Stimulated activated CD8-positive, alpha-beta memory T cell treated with anti-CD3 and anti-CD28 coated beads, Interleukin-7, amount 100 ng/mL, for 1 hour (primary cell): ENCODE data around the gene RXRA.

Experiments used
- DNase-seq, 2 donors: peaks; one replicate each; pipeline ENCODE4 v3.0.0-alpha.2; 2020; ENCODE audit warnings: low read depth in 2 of 2

RXRA gene

GRCh38 chr9:134433909-134434882, 107.9 kb downstream of the RXRA start:
- no peak for DNase-seq

- DNase-seq = no peak
Observed at GRCh38 chr9:134434894-134435506, 108.7 kb downstream of the RXRA start.

DNA sequence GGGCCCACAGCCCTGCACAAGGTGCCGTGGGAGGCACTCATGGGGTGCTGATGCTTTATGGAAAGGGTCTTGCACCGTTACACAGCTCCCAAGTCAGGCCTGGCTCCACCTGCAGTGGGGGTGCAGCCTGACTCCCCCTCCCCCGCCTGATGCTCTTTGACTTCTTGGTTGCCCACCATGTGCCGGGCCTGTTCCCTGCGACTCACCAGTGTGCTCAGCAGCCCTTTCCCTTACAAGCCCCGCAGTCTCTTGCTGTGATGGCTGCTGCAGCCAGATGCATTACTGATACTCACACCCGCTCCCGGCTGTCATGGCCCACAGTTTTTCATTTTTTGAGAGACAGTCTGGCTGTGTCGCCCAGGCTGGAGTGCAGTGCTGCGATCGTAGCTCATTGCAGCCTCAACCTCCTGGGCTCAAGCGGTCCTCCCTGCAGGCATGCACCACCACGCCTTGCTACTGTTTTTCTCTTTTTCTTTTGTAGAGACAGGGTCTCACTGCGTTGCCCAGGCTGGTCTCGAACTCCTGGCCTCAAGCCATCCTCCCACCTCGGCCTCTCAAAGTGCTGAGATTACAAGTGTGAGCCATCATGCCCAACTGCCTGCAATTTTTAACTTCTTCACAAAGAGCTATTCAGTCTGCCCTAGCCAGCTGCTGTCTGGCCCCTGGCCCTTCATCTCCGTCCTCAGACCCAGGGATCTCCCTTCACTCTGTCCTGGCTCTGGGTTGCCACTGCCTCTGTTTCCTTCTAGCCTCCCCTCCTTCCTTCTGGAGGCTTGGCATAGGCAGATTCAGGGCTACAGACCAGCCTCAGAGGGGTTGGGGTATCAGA, 109.5 kb downstream of the RXRA start:
- no peak for DNase-seq

GRCh38 chr9:134436379-134436762, 110.1 kb downstream of the RXRA start:
- no peak for DNase-seq

DNA sequence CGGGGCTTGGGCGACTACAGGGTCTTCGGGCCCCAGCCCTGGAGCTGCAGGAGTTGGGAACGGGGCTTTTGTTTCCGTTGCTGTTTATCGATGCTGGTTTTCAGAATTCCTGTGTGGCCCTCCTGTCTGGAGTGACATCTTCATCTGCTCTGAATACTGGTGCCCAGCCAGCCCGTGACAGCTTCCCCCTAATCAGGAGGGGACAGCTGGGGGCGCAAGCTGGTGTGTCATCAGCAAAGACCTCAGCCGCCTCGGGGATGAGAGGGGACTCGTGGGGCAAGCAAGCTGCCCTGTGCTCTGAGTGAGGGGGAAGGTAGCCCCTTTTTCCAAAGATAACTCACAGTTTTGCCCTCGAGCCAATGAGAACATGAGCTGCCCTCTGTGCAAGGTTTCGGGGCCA, 110.7 kb downstream of the RXRA start:
- no peak for DNase-seq

DNA sequence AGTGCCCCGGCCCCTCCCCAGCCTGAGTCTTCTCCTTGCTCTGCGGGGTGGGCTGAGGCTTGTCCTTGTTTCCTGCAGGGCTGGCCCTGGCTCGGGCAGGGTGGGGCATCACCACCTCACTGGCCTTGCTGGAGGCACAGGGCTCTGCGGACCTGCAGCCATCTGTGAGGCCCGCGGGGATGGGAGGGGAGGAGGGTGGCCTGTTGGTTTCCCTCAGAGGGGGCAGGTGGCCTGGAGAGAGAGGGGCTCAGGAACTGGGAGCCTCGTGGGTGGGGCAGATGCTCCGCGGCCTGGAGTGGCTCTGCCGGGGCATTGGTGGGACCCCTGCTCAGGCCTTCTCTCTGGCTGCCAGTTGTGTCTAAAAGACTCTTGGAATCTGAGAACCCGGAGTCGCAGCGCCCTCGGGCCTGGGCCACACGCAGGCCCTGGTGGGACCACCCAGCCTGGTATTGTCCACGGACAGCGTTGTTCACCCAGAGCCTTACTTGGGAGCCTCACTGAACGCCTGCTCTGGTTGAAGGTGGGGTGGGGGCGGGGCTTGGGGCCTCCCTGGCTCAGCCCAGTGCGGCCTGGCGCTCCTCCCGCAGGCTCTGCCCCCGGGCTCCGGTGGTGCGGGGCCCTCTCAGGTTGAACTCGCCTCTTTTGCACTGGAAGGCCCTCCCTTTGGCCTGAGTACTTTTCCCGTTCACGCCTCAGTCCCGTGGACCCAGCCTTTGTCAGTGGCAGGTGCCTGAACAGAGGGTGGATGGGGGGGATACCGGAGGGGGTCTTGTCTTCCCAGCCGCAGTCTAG, 111.3 kb downstream of the RXRA start:
- DNase-seq = no peak

DNA sequence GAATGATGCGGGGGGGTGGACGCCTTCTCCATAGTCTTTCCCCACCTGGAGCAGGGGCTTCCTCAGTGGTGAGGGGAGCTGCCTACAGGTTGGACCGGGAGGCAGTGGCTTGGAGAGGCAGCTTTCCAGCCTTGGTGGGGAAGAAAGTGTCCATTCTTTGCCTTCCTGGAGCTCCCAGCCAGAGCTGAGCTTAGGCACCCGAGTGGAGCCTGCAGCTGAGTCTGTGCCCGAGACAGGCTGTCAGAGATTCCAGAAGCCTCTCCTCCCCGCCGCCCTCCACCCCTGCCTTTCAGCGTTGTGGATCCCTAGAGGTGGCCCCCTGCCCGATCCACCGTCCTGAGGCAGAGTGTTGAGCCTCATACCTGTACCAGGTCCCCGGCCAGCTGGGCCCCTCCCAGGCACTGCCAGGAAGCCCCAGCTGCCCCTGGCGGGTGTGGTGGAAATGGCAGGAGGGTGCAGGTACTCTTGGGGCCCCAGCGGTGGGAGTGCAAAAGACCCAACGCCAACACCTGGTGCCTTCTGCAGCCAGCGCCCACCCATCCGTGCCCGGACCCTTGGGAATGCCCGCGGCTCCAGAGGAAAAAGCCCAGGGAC, 112.0 kb downstream of the RXRA start:
- no peak for DNase-seq

DNA sequence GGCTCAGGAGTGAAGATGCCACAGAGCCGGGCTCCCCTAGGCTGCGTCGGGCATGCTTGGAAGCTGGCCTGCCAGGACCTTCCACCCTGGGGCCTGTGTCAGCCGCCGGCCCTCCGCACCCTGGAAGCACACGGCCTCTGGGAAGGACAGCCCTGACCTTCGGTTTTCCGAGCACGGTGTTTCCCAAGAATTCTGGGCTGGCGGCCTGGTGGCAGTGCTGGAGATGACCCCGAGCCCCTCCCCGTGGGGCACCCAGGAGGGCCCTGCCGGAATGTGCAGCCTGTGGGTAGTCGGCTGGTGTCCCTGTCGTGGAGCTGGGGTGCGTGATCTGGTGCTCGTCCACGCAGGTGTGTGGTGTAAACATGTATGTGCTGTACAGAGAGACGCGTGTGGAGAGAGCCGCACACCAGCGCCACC, 113.1 kb downstream of the RXRA start:
- DNase-seq = no peak

DNA sequence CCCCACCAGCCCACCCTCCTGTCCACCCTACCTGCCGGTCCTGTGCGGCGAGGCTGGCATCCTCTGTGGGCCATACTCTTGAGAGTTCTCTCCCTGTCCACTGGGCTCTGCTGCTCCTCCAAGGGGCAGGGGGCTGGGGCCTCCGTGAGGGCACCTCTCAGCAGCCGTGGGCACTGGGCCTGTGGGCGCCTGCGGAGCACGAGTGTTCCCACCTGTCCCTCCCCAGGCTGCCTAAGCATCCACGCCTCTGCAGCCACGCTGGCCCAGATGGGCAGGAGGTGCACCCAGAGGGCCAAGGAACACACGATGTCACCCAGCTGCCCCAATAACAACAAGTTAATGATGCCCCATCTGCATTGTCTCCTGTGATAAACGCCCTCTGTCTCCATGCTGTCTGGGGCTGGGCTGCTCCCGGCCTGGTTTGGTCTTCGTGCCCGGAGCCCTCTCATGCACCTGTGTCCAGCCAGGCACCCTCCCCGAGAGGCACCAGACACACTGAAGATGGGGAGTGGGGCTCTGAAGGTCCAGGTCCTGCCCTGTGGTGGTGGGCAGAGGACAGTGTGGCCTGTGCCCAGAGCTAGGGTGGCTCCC, 114.5 kb downstream of the RXRA start:
- no peak for DNase-seq

DNA sequence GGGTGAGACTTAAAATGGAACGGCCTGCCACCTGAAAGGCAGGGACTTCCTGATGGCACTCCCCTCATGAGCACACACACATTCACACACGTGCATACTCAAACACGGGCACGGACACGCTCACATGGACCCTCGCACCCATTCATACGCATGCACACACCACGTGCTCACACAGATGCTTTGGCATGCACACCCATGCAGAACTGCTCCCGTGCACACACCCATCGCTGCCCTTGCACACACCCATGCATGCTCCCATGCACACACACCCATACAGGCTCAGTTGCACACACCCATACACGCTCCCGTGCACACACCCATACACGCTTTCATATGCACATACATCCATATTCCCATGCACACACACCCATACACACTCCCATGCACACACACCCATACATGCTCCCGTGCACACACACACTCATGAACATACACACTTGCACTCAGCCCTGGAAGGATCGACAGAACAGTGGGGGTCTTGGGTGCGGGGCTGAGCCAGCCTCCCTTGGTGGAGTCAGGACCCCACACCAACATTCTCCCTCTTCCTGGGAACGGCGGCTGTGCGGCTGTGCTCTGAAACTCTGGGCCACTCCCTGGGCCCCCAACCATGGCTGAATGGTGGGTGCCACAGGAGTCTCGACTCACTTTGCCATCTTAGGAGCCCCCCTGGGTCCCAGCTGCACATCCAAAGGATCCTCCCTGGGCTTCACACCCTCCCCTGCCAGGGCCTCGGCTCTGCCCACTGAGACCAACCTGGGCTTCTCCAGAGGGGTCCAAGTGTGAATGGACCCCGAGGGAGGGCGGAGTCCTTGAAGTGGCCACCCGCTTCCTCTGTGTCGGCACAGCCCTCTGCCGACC, 115.2 kb downstream of the RXRA start:
- no peak for DNase-seq

- DNase-seq = no peak
Observed at GRCh38 chr9:134442085-134442474, 115.8 kb downstream of the RXRA start.

DNA sequence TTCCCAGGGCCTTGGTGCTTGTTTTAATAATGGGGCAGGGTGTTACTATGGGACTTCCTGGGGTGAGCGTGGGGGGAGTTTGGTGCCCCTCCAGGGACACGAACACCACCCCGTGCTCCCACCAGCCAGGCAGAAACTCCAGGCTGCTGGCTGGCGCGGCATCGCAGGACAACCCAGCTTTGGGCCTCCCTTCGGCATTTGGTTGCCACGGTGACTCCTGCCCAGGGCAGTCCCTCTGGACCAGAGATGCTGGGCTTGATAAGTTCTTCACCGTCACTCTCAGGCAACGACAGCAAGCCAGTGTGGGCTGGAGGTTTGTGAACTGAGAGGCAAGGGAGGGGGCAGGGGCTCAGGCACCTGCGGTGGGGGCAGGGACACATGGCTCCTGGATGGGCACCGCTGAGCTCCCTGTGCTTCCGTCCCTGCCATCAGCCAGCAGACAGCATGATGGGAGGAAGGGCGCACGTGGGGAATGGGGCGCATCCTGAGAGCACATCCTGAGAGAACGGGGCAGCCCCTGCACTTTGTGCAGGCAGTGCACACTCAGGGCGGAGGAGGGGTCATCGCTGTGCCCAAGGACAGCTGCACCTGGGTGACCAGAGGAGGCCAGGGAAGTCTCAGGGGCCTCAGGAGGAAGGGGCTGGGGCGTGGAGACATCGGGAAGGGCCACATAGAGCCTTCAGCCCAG, 116.4 kb downstream of the RXRA start:
- no peak for DNase-seq

- peak; percentile 69 to 74 for DNase-seq
Observed at GRCh38 chr9:134443174-134444037, 117.2 kb downstream of the RXRA start.

DNA sequence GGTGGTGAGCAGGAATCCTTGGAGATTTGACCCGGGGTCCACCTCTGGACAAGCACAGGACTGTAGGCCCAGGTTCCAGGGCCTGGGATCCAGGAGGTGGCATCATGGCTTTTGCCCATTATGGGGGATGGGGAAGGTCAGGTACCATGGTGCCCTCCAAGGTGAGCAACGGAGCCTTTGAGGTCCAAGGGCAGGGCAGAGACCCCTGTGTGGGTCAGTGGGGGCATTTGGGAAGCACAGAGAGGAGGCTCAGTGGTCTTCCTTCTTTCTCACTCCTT, 117.7 kb downstream of the RXRA start:
- DNase-seq = no peak

GRCh38 chr9:134445000-134445399, 118.7 kb downstream of the RXRA start:
- no peak for DNase-seq

DNA sequence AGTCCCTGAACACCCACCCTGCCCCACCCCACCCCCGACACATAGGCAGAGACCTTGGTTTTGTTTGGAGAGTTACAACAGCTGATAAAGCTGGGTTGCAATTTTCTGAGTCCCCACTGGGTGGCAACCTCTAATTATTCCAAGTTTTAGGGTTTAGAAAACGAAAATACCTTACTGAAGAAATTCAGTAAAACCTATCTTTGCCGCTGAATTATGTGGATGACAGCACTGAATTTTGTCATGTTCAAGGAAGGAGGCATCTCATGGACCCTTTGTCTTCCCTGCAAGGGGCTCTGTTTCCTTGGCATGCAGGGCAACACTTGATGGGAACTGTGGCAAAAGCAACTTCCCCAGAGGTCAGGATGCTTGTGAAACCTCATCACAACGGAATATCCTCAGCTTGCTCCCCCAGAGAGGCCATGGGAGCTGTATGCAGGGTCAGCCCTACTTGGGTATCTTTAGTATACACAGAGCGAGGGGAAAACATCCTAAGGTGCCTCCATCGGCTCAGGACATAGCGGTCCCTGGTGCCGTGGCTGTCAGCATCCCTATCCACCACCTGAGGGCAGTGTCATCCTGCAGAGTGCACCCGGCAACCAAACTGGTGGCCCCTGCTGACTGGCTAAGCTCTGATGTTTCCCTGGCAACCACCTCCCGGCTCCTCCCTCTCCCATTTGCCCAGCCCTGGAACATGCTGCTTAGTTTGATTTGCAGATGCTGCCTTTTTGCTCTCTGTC, 123.1 kb downstream of the RXRA start:
- DNase-seq = peak; percentile 60 to 66

- DNase-seq = no peak
Observed at GRCh38 chr9:134451700-134452458, 125.6 kb downstream of the RXRA start.
